Right atrium auricular region (tissue), 2 donors: ENCODE results near the gene NAP1L1. TPM values are rescaled to one million over a fixed set of nuclear protein-coding genes. Genes with fewer than 3 reads are reported as not detected.

Experiments used
- DNase-seq: peaks from one replicate; pipeline ENCODE4 v3.0.0-alpha.2; 2019; ENCODE audit warnings: low spot score
- H3K27ac ChIP-seq, 2 donors: fragments of 200-600 bp; sonication (generic); 1 replicate in 1 of 2; 2 replicates in 1 of 2; pipeline ENCODE4 v1.5.1; 2016 to 2019
- H3K27me3 ChIP-seq, 2 donors: fragments of 200-600 bp; sonication (generic); one replicate each; pipeline versions ENCODE4 v1.5.1 to v1.6.0; 2017 to 2019
- H3K36me3 ChIP-seq: fragments of 200-600 bp; sonication (generic); one replicate; pipeline ENCODE4 v1.5.1; 2016
- H3K4me1 ChIP-seq, 2 donors: fragments of 200-600 bp; sonication (generic); one replicate each; pipeline versions ENCODE4 v1.5.1 to v1.6.0; 2017 to 2019
- H3K4me3 ChIP-seq, 2 donors: fragments of 200-600 bp; sonication (generic); 1 replicate in 1 of 2; 2 replicates in 1 of 2; pipeline ENCODE4 v1.5.1; 2017 to 2019; ENCODE audit warnings: mild to moderate bottlenecking in 1 of 2, moderate library complexity in 1 of 2
- H3K9me3 ChIP-seq, 2 donors: fragments of 200-600 bp; sonication (generic); one replicate each; pipeline ENCODE4 v1.5.1; 2019
- total RNA-seq, 2 donors: library from RNA; depleted of rRNA; stranded (reverse); fragments of >200 nt; gene quantifications; one replicate each; pipeline ENCODE4 v1.1.0, GENCODE V29; 2016
- TF ChIP-seq, protein P1 (sequence below), 2 donors: fragments of 200-600 bp; sonication (generic); IDR thresholded peaks; one replicate each; pipeline ENCODE4 v1.5.1; 2019; ENCODE audit warnings: antibody characterized with exemption in 2 of 2

NAP1L1 gene
- total RNA-seq, 2 donors from 2014 or later = 255 to 332 TPM

DNA sequence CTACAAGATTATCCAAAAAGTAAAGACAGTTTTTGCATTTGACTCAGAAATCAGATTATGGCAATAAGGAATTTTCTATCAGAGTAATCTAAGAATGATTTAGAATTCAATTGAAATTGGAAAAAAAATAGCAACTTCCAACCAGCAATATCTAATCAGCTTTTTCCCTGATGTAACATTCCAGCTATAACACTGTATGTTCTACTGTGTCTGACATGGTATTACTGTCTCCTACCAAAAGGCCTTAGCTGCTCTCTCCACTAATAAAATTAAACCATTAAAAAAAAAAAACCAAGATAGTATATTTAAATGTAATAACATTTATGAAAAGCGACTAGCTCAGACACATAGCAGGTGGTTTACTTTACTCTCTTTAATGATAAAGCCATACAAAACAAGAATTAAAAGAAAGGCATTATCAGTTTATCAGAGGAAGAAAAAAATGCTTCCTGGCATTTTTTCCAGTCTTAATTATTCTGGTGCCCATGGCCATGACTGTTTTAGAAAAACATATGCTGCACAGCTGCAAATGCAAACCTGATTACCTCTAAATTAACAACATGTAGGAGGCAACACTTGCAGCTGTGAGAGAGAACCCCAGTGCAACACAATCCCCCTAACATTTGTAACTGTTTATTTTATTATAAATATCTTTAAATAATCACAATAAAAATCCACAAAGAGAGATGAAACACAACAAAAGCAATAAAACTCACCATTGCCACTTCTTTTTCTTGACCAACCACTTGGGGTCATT is 81.7 kb downstream of the NAP1L1 start:
- H3K27me3 ChIP-seq = no peaks in the 10 kb centered on the region
- TF ChIP-seq, protein P1, sequence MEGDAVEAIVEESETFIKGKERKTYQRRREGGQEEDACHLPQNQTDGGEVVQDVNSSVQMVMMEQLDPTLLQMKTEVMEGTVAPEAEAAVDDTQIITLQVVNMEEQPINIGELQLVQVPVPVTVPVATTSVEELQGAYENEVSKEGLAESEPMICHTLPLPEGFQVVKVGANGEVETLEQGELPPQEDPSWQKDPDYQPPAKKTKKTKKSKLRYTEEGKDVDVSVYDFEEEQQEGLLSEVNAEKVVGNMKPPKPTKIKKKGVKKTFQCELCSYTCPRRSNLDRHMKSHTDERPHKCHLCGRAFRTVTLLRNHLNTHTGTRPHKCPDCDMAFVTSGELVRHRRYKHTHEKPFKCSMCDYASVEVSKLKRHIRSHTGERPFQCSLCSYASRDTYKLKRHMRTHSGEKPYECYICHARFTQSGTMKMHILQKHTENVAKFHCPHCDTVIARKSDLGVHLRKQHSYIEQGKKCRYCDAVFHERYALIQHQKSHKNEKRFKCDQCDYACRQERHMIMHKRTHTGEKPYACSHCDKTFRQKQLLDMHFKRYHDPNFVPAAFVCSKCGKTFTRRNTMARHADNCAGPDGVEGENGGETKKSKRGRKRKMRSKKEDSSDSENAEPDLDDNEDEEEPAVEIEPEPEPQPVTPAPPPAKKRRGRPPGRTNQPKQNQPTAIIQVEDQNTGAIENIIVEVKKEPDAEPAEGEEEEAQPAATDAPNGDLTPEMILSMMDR (IDR thresholded peaks at IDR 0.05) = no peak
- no peaks in the 10 kb centered on the region for H3K36me3 ChIP-seq
- no peak for DNase-seq
- no peaks in the 10 kb centered on the region for H3K4me1 ChIP-seq
- H3K9me3 ChIP-seq = no peaks in the 10 kb centered on the region
- no peak overlapping the region for H3K4me3 ChIP-seq
- no peak overlapping the region for H3K27ac ChIP-seq

DNA sequence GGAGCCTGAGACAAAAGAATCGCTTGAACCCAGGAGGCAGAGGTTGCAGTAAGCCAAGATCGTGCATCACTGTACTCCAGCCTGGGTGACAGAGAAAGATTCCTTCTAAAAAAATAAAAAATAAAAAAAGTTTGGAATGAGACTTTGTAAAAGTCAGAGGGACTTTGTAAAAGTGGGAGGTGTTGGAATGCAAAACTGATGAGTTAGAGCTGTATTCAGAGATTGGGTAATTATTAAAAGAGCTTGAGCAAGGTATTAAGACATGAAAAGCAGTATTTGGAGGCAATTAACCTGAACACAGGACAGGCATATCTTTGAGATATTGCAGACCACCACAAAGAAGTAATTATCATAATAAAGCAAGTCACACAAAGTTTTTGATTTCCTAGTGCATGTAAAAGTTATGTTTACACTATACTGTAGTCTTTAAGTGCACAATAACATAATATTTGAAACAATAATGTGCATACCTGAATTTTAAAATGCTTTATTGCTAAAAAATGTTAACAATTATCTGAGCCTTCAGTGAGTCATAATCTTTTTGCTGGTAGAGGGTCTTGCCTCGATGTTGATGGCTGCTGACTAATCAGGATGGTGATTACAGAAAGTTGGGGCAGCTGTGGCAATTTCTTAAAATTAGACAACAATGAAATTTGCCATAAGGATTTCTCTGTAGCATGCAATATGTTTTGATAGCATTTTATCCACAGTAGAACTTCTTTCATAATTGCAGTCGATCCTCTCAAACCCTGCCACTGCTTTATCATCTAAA is 86.0 kb downstream of the NAP1L1 start:
- Histone ChIP-seq H3K36me3 (no peaks in the 10 kb centered on the region), H3K4me1 (peaks cover 0 to 8% of the 10 kb centered on the region in 2 donors), H3K9me3 (no peaks in the 10 kb centered on the region), H3K27me3 (no peaks in the 10 kb centered on the region), H3K27ac (no peak overlapping the region), H3K4me3 (no peak overlapping the region)
- TF ChIP-seq, protein P1 (IDR thresholded peaks at IDR 0.05) = no peak
- no peak for DNase-seq

DNA sequence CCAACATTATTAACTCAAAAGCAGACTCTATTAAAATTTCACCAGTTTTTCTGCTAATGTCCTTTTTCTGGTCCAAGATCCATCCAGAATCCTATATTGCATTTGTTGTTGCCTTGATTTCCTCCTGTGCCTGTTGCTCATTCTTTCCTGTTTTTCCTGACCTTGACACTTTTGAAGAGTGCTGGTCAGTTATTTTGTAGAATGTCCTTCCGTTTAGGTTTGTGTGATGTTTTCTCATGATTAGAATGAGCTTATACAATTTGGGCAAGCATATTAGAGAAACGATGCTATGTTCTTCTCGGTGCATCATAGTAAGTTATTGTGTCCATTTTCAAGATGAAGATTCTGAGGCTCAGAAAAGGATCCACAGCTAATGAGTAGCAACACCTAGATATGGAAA is 86.8 kb downstream of the NAP1L1 start:
- H3K9me3 ChIP-seq = no peaks in the 10 kb centered on the region
- H3K36me3 ChIP-seq = no peaks in the 10 kb centered on the region
- H3K4me3 ChIP-seq = no peak overlapping the region
- DNase-seq = no peak
- TF ChIP-seq, protein P1 (IDR thresholded peaks at IDR 0.05) = no peak
- H3K4me1 ChIP-seq = peaks cover 0 to 8% of the 10 kb centered on the region in 2 donors
- H3K27ac ChIP-seq = no peak overlapping the region
- no peaks in the 10 kb centered on the region for H3K27me3 ChIP-seq

DNA sequence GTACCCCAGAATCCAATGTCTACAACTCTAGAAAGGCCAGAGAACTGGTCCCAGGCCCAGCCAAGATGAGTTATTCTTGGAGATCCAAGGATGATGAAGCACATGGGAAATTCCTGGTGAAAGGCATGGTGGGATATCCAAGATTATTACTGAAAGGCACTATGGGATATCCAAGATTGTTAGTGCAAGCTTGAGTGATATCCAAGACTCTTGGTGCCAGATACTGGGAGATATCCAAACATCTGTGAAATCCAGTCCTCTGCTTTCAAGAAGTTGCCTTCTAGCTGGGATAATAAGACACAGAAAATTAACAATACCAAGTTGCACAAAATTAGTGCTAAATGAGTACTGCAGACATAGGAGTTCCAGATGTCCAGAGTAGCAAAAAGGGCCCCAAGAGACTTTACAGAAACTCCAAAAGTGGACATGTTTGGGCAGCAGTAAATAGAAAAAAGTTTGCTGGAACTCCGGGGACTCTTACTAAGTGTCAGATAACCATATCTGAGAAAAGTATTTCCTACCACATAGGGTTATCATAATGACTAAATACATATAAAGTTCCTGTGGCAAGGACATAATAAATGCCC is 87.5 kb downstream of the NAP1L1 start:
- no peak overlapping the region for H3K27ac ChIP-seq
- no peak for DNase-seq
- H3K9me3 ChIP-seq = no peaks in the 10 kb centered on the region
- TF ChIP-seq, protein P1 (IDR thresholded peaks at IDR 0.05) = no peak
- H3K4me3 ChIP-seq = no peak overlapping the region
- peaks cover 0 to 8% of the 10 kb centered on the region in 2 donors for H3K4me1 ChIP-seq
- H3K36me3 ChIP-seq = no peaks in the 10 kb centered on the region
- H3K27me3 ChIP-seq = no peaks in the 10 kb centered on the region

DNA sequence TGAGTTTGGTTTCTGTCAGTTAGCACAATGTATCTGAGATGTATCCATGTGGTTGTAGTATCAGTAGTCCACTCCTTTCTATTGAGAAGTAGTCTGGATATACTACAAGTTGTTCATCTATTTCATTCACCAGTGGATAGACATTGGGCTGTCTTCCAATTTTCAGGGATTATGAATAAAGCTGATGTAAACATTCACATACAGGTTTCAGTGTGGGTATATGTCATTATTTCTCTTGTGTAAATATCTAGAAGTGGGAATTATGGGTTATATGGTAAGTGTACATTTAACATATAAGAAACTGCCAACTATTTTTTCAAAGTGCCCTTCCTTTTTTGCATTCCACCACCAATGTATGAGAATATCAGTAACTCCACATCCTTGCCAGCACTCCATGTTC is 88.8 kb downstream of the NAP1L1 start:
- Histone ChIP-seq H3K4me1 (peaks cover 0 to 8% of the 10 kb centered on the region in 2 donors), H3K27ac (no peak overlapping the region), H3K27me3 (no peaks in the 10 kb centered on the region), H3K4me3 (no peak overlapping the region), H3K9me3 (no peaks in the 10 kb centered on the region), H3K36me3 (no peaks in the 10 kb centered on the region)
- no peak for DNase-seq
- TF ChIP-seq, protein P1 (IDR thresholded peaks at IDR 0.05) = no peak
